ENCODE data around the gene SDF2.

- no peak for TF ChIP-seq CTCF (conservative IDR thresholded peaks at IDR 0.05 in 1 of 2, IDR thresholded peaks at IDR 0.05 in 1 of 2; ENCODE audit: extremely low read depth in 1 of 2, insufficient read depth in 1 of 2, low read depth in 1 of 2, low read length in 2 of 2)
- no peak for TF ChIP-seq EZH2 (IDR thresholded peaks at IDR 0.05; ENCODE audit: borderline replicate concordance, low read length)
Measured at GRCh38 chr17:28665994-28666393, 4.3 kb upstream of the SDF2 start.

Measured in mammary epithelial cell (primary cell).